Trophoblast cell (in vitro differentiated cells and primary cell): ENCODE measurements around the gene TMEM273.

Experiments used
- DNase-seq, 2 donors: peaks; one replicate each; pipeline ENCODE4 v3.0.0-alpha.2; 2016
- H2AFZ ChIP-seq: 2 replicates; pipeline ENCODE4 v1.6.1; 2013; ENCODE audit warnings: low read length, moderate library complexity, mild to moderate bottlenecking; ENCODE audit not compliant: insufficient read depth, poor library complexity
- H2AK5ac ChIP-seq: 2 replicates; pipeline ENCODE4 v1.6.1; 2013; ENCODE audit warnings: mild to moderate bottlenecking, low read length
- H2BK120ac ChIP-seq: 2 replicates; pipeline ENCODE4 v1.6.1; 2013; ENCODE audit warnings: low read length, mild to moderate bottlenecking, moderate library complexity; ENCODE audit not compliant: insufficient read depth, poor library complexity
- H2BK12ac ChIP-seq: 2 replicates; pipeline ENCODE4 v1.6.1; 2013; ENCODE audit warnings: mild to moderate bottlenecking, low read length, moderate library complexity
- H2BK5ac ChIP-seq: 2 replicates; pipeline ENCODE4 v1.6.1; 2013; ENCODE audit warnings: low read length, low read depth, moderate library complexity, mild to moderate bottlenecking; ENCODE audit not compliant: poor library complexity
- H3K14ac ChIP-seq: 2 replicates; pipeline ENCODE4 v1.6.1; 2013; ENCODE audit warnings: mild to moderate bottlenecking, low read length
- H3K18ac ChIP-seq: 2 replicates; pipeline ENCODE4 v1.6.1; 2013; ENCODE audit warnings: mild to moderate bottlenecking, low read length
- H3K23ac ChIP-seq: 2 replicates; pipeline ENCODE4 v1.6.1; 2013; ENCODE audit warnings: low read length
- H3K27ac ChIP-seq: 2 replicates; pipeline ENCODE4 v1.5.1; 2013; ENCODE audit warnings: low read depth, mild to moderate bottlenecking, inconsistent platforms, low read length, moderate library complexity
- H3K27me3 ChIP-seq: 2 replicates; pipeline ENCODE4 v1.6.1; 2013; ENCODE audit warnings: inconsistent platforms, mild to moderate bottlenecking, low read length, moderate library complexity; ENCODE audit not compliant: insufficient read depth
- H3K36me3 ChIP-seq, 2 experiments: 1 replicate in 1 of 2; 2 replicates in 1 of 2; pipeline ENCODE4 v1.6.1; 2013; ENCODE audit warnings: low read length in 2 of 2, mild to moderate bottlenecking in 2 of 2, moderate library complexity in 1 of 2; ENCODE audit not compliant: insufficient read depth in 2 of 2, control insufficient read depth in 1 of 2
- H3K4ac ChIP-seq: 2 replicates; pipeline ENCODE4 v1.6.1; 2013; ENCODE audit warnings: low read depth, mild to moderate bottlenecking, low read length, moderate library complexity
- H3K4me1 ChIP-seq, 2 experiments: 1 replicate in 1 of 2; 2 replicates in 1 of 2; pipeline ENCODE4 v1.6.1; 2013; ENCODE audit warnings: low read length in 2 of 2, mild to moderate bottlenecking in 2 of 2, moderate library complexity in 1 of 2; ENCODE audit not compliant: insufficient read depth in 2 of 2, control insufficient read depth in 1 of 2
- H3K4me2 ChIP-seq: 2 replicates; pipeline ENCODE4 v1.6.1; 2013; ENCODE audit warnings: inconsistent platforms, mild to moderate bottlenecking, low read length, moderate library complexity
- H3K4me3 ChIP-seq: 2 replicates; pipeline ENCODE4 v1.5.1; 2013; ENCODE audit warnings: mild to moderate bottlenecking, low read depth, low read length, inconsistent platforms
- H3K79me1 ChIP-seq: one replicate; pipeline ENCODE4 v1.6.1; 2013; ENCODE audit warnings: low read length
- H3K79me2 ChIP-seq: 2 replicates; pipeline ENCODE4 v1.6.1; 2013; ENCODE audit warnings: low read length, mild to moderate bottlenecking; ENCODE audit not compliant: control insufficient read depth, insufficient read depth, poor library complexity
- H3K9ac ChIP-seq: 2 replicates; pipeline ENCODE4 v1.6.1; 2013; ENCODE audit warnings: mild to moderate bottlenecking, low read length
- H3K9me3 ChIP-seq: 2 replicates; pipeline ENCODE4 v1.6.1; 2013; ENCODE audit warnings: low read depth, mild to moderate bottlenecking, control low read depth, inconsistent platforms, low read length; ENCODE audit not compliant: insufficient read depth
- H4K12ac ChIP-seq: 2 replicates; pipeline ENCODE4 v1.6.1; 2013; ENCODE audit warnings: low read depth, mild to moderate bottlenecking, low read length, moderate library complexity
- H4K8ac ChIP-seq: 2 replicates; pipeline ENCODE4 v1.6.1; 2013; ENCODE audit warnings: low read depth, mild to moderate bottlenecking, low read length, moderate library complexity
- H4K91ac ChIP-seq: one replicate; pipeline ENCODE4 v1.6.1; 2013; ENCODE audit warnings: low read depth, mild to moderate bottlenecking, low read length, moderate library complexity
- WGBS: extraction: QIAGEN DNeasy Blood & Tissue Kit; methylation state at CpG from one replicate; pipeline ENCODE4 v1.1.7; 2013; ENCODE audit warnings: missing lambda C conversion rate; ENCODE audit not compliant: insufficient read length, insufficient coverage; ENCODE audit errors: extremely low coverage; 5-methylcytosine and 5-hydroxymethylcytosine counted together

TMEM273 gene

GRCh38 chr10:49160110-49160509 lies 28.1 kb downstream of the TMEM273 start:
- Histone ChIP-seq H2AFZ (no peak overlapping the region), H3K36me3 (no peaks in the 10 kb centered on the region), H3K79me2 (no peaks in the 10 kb centered on the region), H3K4ac (no peak overlapping the region), H3K79me1 (no peaks in the 10 kb centered on the region), H3K9ac (no peak overlapping the region), H3K18ac (no peak overlapping the region), H2BK5ac (no peak overlapping the region), H3K14ac (no peak overlapping the region), H3K27ac (no peak overlapping the region), H3K23ac (no peak overlapping the region), H3K4me1 (no peaks in the 10 kb centered on the region), H4K8ac (no peak overlapping the region), H3K27me3 (no peaks in the 10 kb centered on the region), H3K9me3 (no peaks in the 10 kb centered on the region), H2AK5ac (no peak overlapping the region), H2BK12ac (no peak overlapping the region), H4K12ac (no peak overlapping the region), H4K91ac (no peak overlapping the region), H3K4me2 (no peak overlapping the region), H3K4me3 (no peak overlapping the region), H2BK120ac (no peak overlapping the region)
- WGBS, result no CpG with 5 or more reads among the region's 5 CpGs
- no peak for DNase-seq

GRCh38 chr10:49158915-49159314 lies 29.3 kb downstream of the TMEM273 start:
- no peak overlapping the region for H3K4me2 ChIP-seq
- no peak overlapping the region for H3K14ac ChIP-seq
- H3K27me3 ChIP-seq, result no peaks in the 10 kb centered on the region
- no CpG with 5 or more reads among the region's 3 CpGs for WGBS
- H3K9ac ChIP-seq, result no peak overlapping the region
- no peak for DNase-seq
- no peak overlapping the region for H2BK120ac ChIP-seq
- H2BK5ac ChIP-seq, result no peak overlapping the region
- no peak overlapping the region for H2AK5ac ChIP-seq
- H4K8ac ChIP-seq, result no peak overlapping the region
- H3K79me1 ChIP-seq, result no peaks in the 10 kb centered on the region
- no peak overlapping the region for H3K27ac ChIP-seq
- no peaks in the 10 kb centered on the region for H3K4me1 ChIP-seq
- no peaks in the 10 kb centered on the region for H3K36me3 ChIP-seq
- no peak overlapping the region for H2BK12ac ChIP-seq
- no peak overlapping the region for H3K4ac ChIP-seq
- no peak overlapping the region for H2AFZ ChIP-seq
- H3K79me2 ChIP-seq, result no peaks in the 10 kb centered on the region
- no peak overlapping the region for H3K4me3 ChIP-seq
- no peak overlapping the region for H3K18ac ChIP-seq
- no peak overlapping the region for H4K91ac ChIP-seq
- H3K9me3 ChIP-seq, result no peaks in the 10 kb centered on the region
- H3K23ac ChIP-seq, result no peak overlapping the region
- no peak overlapping the region for H4K12ac ChIP-seq

- Histone ChIP-seq H4K8ac (no peak overlapping the region), H2BK120ac (no peak overlapping the region), H2BK12ac (no peak overlapping the region), H3K36me3 (no peaks in the 10 kb centered on the region), H3K23ac (no peak overlapping the region), H2BK5ac (no peak overlapping the region), H3K9me3 (no peaks in the 10 kb centered on the region), H3K79me2 (no peaks in the 10 kb centered on the region), H3K27me3 (no peaks in the 10 kb centered on the region), H3K79me1 (no peaks in the 10 kb centered on the region), H2AK5ac (no peak overlapping the region), H3K18ac (no peak overlapping the region), H4K91ac (no peak overlapping the region), H2AFZ (no peak overlapping the region), H3K4me2 (no peak overlapping the region), H3K14ac (no peak overlapping the region), H3K27ac (no peak overlapping the region), H3K4ac (no peak overlapping the region), H3K4me1 (no peaks in the 10 kb centered on the region), H3K9ac (no peak overlapping the region), H3K4me3 (no peak overlapping the region), H4K12ac (no peak overlapping the region)
- WGBS, result no CpG with 5 or more reads among the region's 7 CpGs
- DNase-seq, result no peak
These were observed 29.8 kb downstream of the TMEM273 start for GRCh38 chr10:49158404-49158803.

GRCh38 chr10:49157229-49157628 lies 31.0 kb downstream of the TMEM273 start:
- peak overlapping the region; percentile 10 for H3K4me3 ChIP-seq
- H3K27me3 ChIP-seq, result no peaks in the 10 kb centered on the region
- H2AK5ac ChIP-seq, result no peak overlapping the region
- no peak for DNase-seq
- H2BK5ac ChIP-seq, result no peak overlapping the region
- H3K36me3 ChIP-seq, result no peaks in the 10 kb centered on the region
- H3K18ac ChIP-seq, result no peak overlapping the region
- H4K8ac ChIP-seq, result no peak overlapping the region
- H3K27ac ChIP-seq, result no peak overlapping the region
- no peaks in the 10 kb centered on the region for H3K79me2 ChIP-seq
- no peaks in the 10 kb centered on the region for H3K79me1 ChIP-seq
- H3K4ac ChIP-seq, result no peak overlapping the region
- no peak overlapping the region for H4K91ac ChIP-seq
- H2BK120ac ChIP-seq, result no peak overlapping the region
- no peaks in the 10 kb centered on the region for H3K9me3 ChIP-seq
- H3K4me2 ChIP-seq, result no peak overlapping the region
- no CpG with 5 or more reads among the region's 3 CpGs for WGBS
- H4K12ac ChIP-seq, result no peak overlapping the region
- H3K14ac ChIP-seq, result no peak overlapping the region
- no peak overlapping the region for H2AFZ ChIP-seq
- no peak overlapping the region for H3K9ac ChIP-seq
- no peaks in the 10 kb centered on the region for H3K4me1 ChIP-seq
- H2BK12ac ChIP-seq, result no peak overlapping the region
- H3K23ac ChIP-seq, result no peak overlapping the region
